HepG2 (cell line): ENCODE results near the gene WDCP. TPM values are rescaled to one million over a fixed set of nuclear protein-coding genes. Genes with fewer than 3 reads are reported as not detected.
A peak's percentile ranks its signal among the peaks of the same experiment; 100 is the strongest.

ENCODE experiments used
- ARID2 ChIP-seq: sonication (generic); formaldehyde crosslinking; IDR thresholded peaks from 2 replicates; pipeline ENCODE4 v1.8.1; 2022; ENCODE audit warnings: mild to moderate bottlenecking, missing genetic modification reagents, borderline replicate concordance
- HOXA7 ChIP-seq: sonication (generic); formaldehyde crosslinking; IDR thresholded peaks from 2 replicates; pipeline ENCODE4 v1.8.1; 2022; ENCODE audit warnings: mild to moderate bottlenecking, missing genetic modification reagents, moderate library complexity
- NCOA5 ChIP-seq: sonication (generic); formaldehyde crosslinking; IDR thresholded peaks from 2 replicates; pipeline ENCODE4 v1.4.0; 2020; ENCODE audit warnings: missing genetic modification reagents
- NFYC ChIP-seq: IDR thresholded peaks from 2 replicates; pipeline ENCODE4 v1.6.1; 2016; ENCODE audit warnings: missing genetic modification reagents, missing compliant biosample characterization
- NPAS2 ChIP-seq: sonication (generic); formaldehyde crosslinking; IDR thresholded peaks from 2 replicates; pipeline ENCODE4 v1.8.0; 2022; ENCODE audit warnings: mild to moderate bottlenecking, missing genetic modification reagents, borderline replicate concordance
- ONECUT2 ChIP-seq: sonication (generic); formaldehyde crosslinking; IDR thresholded peaks from 2 replicates; pipeline ENCODE4 v1.4.0; 2020; ENCODE audit warnings: missing genetic modification reagents
- PCBP2 ChIP-seq: fragments of 200-400 bp; formaldehyde crosslinking; optimal IDR thresholded peaks from 2 replicates; pipeline ENCODE3; 2018; ENCODE audit warnings: low read length, low read depth; ENCODE audit not compliant: poor library complexity, severe bottlenecking
- PRPF4 ChIP-seq: fragments of 200-400 bp; formaldehyde crosslinking; IDR thresholded peaks from 2 replicates; pipeline ENCODE4 v1.6.1; 2016; ENCODE audit warnings: low read length, low read depth; ENCODE audit not compliant: poor library complexity, severe bottlenecking
- SIX4 ChIP-seq: sonication (generic); formaldehyde crosslinking; IDR thresholded peaks from 2 replicates; pipeline ENCODE4 v1.4.0; 2020; ENCODE audit warnings: missing genetic modification reagents
- SKIL ChIP-seq: sonication (generic); formaldehyde crosslinking; IDR thresholded peaks from 2 replicates; pipeline ENCODE4 v1.8.0; 2022; ENCODE audit warnings: missing genetic modification reagents, mild to moderate bottlenecking, moderate library complexity, borderline replicate concordance
- SOX13 ChIP-seq, 3 experiments: fragments of 450-650 bp in 1 of 3; sonication (generic) in 1 of 3; formaldehyde crosslinking in 1 of 3; IDR thresholded peaks in 2 of 3; conservative IDR thresholded peaks in 1 of 3; 2 replicates each; pipeline versions ENCODE4 v1.5.0 to v1.6.1; 2016 to 2020; ENCODE audit warnings: antibody characterized with exemption in 1 of 3, mild to moderate bottlenecking in 1 of 3, missing compliant biosample characterization in 1 of 3, missing genetic modification reagents in 1 of 3, moderate library complexity in 1 of 3
- STAT6 ChIP-seq: sonication (generic); formaldehyde crosslinking; IDR thresholded peaks from 2 replicates; pipeline ENCODE4 v1.4.0; 2020; ENCODE audit warnings: missing genetic modification reagents, mild to moderate bottlenecking, borderline replicate concordance
- TARDBP ChIP-seq: sonication (generic); formaldehyde crosslinking; IDR thresholded peaks from 2 replicates; pipeline ENCODE4 v1.8.0; 2022; ENCODE audit warnings: mild to moderate bottlenecking, missing genetic modification reagents
- TBX3 ChIP-seq: fragments of 450-650 bp; IDR thresholded peaks from 2 replicates; pipeline ENCODE4 v1.6.1; 2017; ENCODE audit warnings: antibody characterized with exemption, mild to moderate bottlenecking, inconsistent platforms, borderline replicate concordance
- XRCC5 ChIP-seq: fragments of 200-400 bp; formaldehyde crosslinking; optimal IDR thresholded peaks from 2 replicates; pipeline ENCODE3; 2017; ENCODE audit warnings: mild to moderate bottlenecking, low read length
- ZNF326 ChIP-seq: sonication (generic); formaldehyde crosslinking; IDR thresholded peaks from 2 replicates; pipeline ENCODE4 v1.4.0; 2020; ENCODE audit warnings: missing genetic modification reagents, borderline replicate concordance
- ZNF343 ChIP-seq: sonication (generic); formaldehyde crosslinking; IDR thresholded peaks from 2 replicates; pipeline ENCODE4 v1.4.0; 2020; ENCODE audit warnings: mild to moderate bottlenecking, missing genetic modification reagents
- ZNF784 ChIP-seq: sonication (generic); formaldehyde crosslinking; IDR thresholded peaks from 2 replicates; pipeline ENCODE4 v1.5.1; 2020; ENCODE audit warnings: missing genetic modification reagents, mild to moderate bottlenecking, borderline replicate concordance
- ZSCAN21 ChIP-seq: sonication (generic); formaldehyde crosslinking; IDR thresholded peaks from 2 replicates; pipeline ENCODE4 v1.8.0; 2022; ENCODE audit warnings: mild to moderate bottlenecking, missing genetic modification reagents, moderate library complexity, borderline replicate concordance
- ZSCAN22 ChIP-seq: sonication (generic); formaldehyde crosslinking; IDR thresholded peaks from 2 replicates; pipeline ENCODE4 v1.4.0; 2020; ENCODE audit warnings: mild to moderate bottlenecking, missing genetic modification reagents
- polyA plus RNA-seq, 8 experiments: library from polyadenylated mRNA; depleted of rRNA in 3 of 8; stranded (reverse) in 7 of 8; unstranded in 1 of 8; fragments of >200 nt; fragmentation: Illumina TruSeq in 4 of 8; extraction: Trizol in 4 of 8; gene quantifications; 2 replicates each; pipeline versions ENCODE4 v1.2.1 to v1.2.3, GENCODE V29; 2011 to 2016; ENCODE audit warnings: low read depth in 4 of 8, missing spikeins in 1 of 8, mixed read lengths in 1 of 8; ENCODE audit not compliant: insufficient read depth in 1 of 8
- total RNA-seq, 5 experiments: library from RNA; depleted of rRNA; stranded (reverse); fragments of >200 nt; fragmentation: Illumina TruSeq; extraction: Trizol; gene quantifications; 2 replicates each; pipeline ENCODE4 v1.2.3, GENCODE V29; 2016; ENCODE audit warnings: low read depth in 1 of 5

Gene WDCP
- total and polyA plus RNA-seq, 2 of the 13 experiments (the other 11 are each of a cell fraction or from before 2014, with no cell fraction given), result 17.4 to 22.6 TPM

- TF ChIP-seq ONECUT2 (CRISPR knock-in tag) (no peak; the same call in 1 of the 2 replicates), HOXA7 (CRISPR knock-in tag) (no peak), TARDBP (peak; percentile 99), SKIL (no peak), ZNF784 (peak; percentile 82; the same call in 1 of the 2 replicates), ARID2 (CRISPR knock-in tag) (no peak; the same call in 1 of the 2 replicates), PCBP2 (no peak), ZNF343 (CRISPR knock-in tag) (0 out of 2 replicates have a peak, but pooled peaks have one; percentile 67), NCOA5 (CRISPR knock-in tag) (peak; percentile 69; the same call in 1 of the 2 replicates), STAT6 (CRISPR knock-in tag) (peak; percentile 97; the same call in 1 of the 2 replicates), NPAS2 (no peak), NFYC (CRISPR knock-in tag) (peak; percentile 60; the same call in 1 of the 2 replicates), TBX3 (peak; percentile 53; the same call in 1 of the 2 replicates), PRPF4 (no peak), ZNF326 (CRISPR knock-in tag) (no peak; the same call in 1 of the 2 replicates), ZSCAN22 (CRISPR knock-in tag) (no peak; the same call in none of the 2 replicates), SIX4 (CRISPR knock-in tag) (peak; percentile 79; the same call in 1 of the 2 replicates), ZSCAN21 (CRISPR knock-in tag) (peak; percentile 79; the same call in 1 of the 2 replicates), SOX13 (IDR thresholded peaks at IDR 0.05) (0 out of 2 replicates have a peak, but pooled peaks have one; percentile 9), SOX13 (CRISPR knock-in tag; conservative IDR thresholded peaks at IDR 0.05 in 1 of 2, IDR thresholded peaks at IDR 0.05 in 1 of 2) (peak in 1 of 2 experiments; percentile 83; a peak in 2 of 4 replicates), XRCC5 (peak; percentile 99)
Observed at GRCh38 chr2:24075915-24076848, 29.0 kb upstream of the WDCP start, which contains the start of gene SF3B6 (continued).
